GM23338 (cell line): ENCODE measurements around the gene PARL. TPM values are rescaled to one million over a fixed set of nuclear protein-coding genes. Genes with fewer than 3 reads are reported as not detected.

Experiments
- ATAC-seq: fragments of 200-7000 bp; cut with Tn5 transposase; 3 replicates; pipeline ENCODE4 v1.9.1; 2020
- DNase-seq: peaks from one replicate; pipeline ENCODE4 v3.0.0-alpha.2; 2015; ENCODE audit warnings: low spot score
- H2AFZ ChIP-seq: fragments of 200-600 bp; sonication (generic); 2 replicates; pipeline ENCODE4 v1.8.0; 2016; ENCODE audit warnings: antibody characterized with exemption, mild to moderate bottlenecking, moderate library complexity
- H3F3A ChIP-seq: fragments of 200-600 bp; sonication (generic); replicated peaks from 2 replicates; pipeline ENCODE4 v1.8.0; 2017; ENCODE audit warnings: antibody characterized with exemption, mixed run types, low read depth
- H3K27ac ChIP-seq: fragments of 200-600 bp; sonication (generic); 2 replicates; pipeline ENCODE4 v1.6.1; 2016; ENCODE audit warnings: low read depth
- H3K27me3 ChIP-seq: fragments of 200-600 bp; sonication (generic); 2 replicates; pipeline ENCODE4 v1.8.0; 2016; ENCODE audit warnings: mild to moderate bottlenecking, mixed run types, moderate library complexity; ENCODE audit not compliant: insufficient read depth
- H3K36me3 ChIP-seq: fragments of 200-600 bp; sonication (generic); 2 replicates; pipeline ENCODE4 v1.8.0; 2016; ENCODE audit warnings: mild to moderate bottlenecking; ENCODE audit not compliant: insufficient read depth
- H3K4me1 ChIP-seq: fragments of 200-600 bp; sonication (generic); 2 replicates; pipeline ENCODE4 v1.8.0; 2016; ENCODE audit warnings: mild to moderate bottlenecking, moderate library complexity; ENCODE audit not compliant: insufficient read depth
- H3K4me2 ChIP-seq: fragments of 200-600 bp; sonication (generic); 2 replicates; pipeline ENCODE4 v1.7.1; 2017; ENCODE audit warnings: mixed run types
- H3K4me3 ChIP-seq: fragments of 200-600 bp; sonication (generic); 2 replicates; pipeline ENCODE4 v1.6.1; 2016; ENCODE audit warnings: mixed run types
- H3K79me2 ChIP-seq: fragments of 200-600 bp; sonication (generic); replicated peaks from 2 replicates; pipeline ENCODE4 v1.8.0; 2017; ENCODE audit warnings: mild to moderate bottlenecking; ENCODE audit not compliant: insufficient read depth
- H3K9me2 ChIP-seq: fragments of 200-600 bp; sonication (generic); 2 replicates; pipeline ENCODE4 v1.8.0; 2017; ENCODE audit not compliant: insufficient read depth
- H4K20me1 ChIP-seq: fragments of 200-600 bp; sonication (generic); replicated peaks from 2 replicates; pipeline ENCODE4 v1.8.0; 2017; ENCODE audit warnings: mild to moderate bottlenecking; ENCODE audit not compliant: insufficient read depth
- H3K27ac Mint-ChIP-seq: 2 replicates; pipeline ENCODE4 v1.8.0; 2020; ENCODE audit warnings: inconsistent platforms, mild to moderate bottlenecking, moderate library complexity, mixed read lengths
- H3K27me3 Mint-ChIP-seq: 3 replicates; pipeline ENCODE4 v1.8.0; 2022; ENCODE audit warnings: low read depth, mild to moderate bottlenecking, moderate library complexity, mixed read lengths, inconsistent platforms; ENCODE audit not compliant: insufficient read depth, poor library complexity
- H3K36me3 Mint-ChIP-seq: 3 replicates; pipeline ENCODE4 v1.8.0; 2021; ENCODE audit warnings: low read depth, mild to moderate bottlenecking, inconsistent platforms, moderate library complexity, mixed read lengths
- H3K4me1 Mint-ChIP-seq: 3 replicates; pipeline ENCODE4 v1.8.0; 2020; ENCODE audit warnings: mild to moderate bottlenecking, inconsistent platforms, mixed read lengths
- H3K4me3 Mint-ChIP-seq: 3 replicates; pipeline ENCODE4 v1.8.0; 2021; ENCODE audit warnings: moderate library complexity, mild to moderate bottlenecking, inconsistent platforms, mixed read lengths
- H3K9me3 Mint-ChIP-seq: 3 replicates; pipeline ENCODE4 v1.8.0; 2020; ENCODE audit warnings: moderate library complexity, mild to moderate bottlenecking, inconsistent platforms, mixed read lengths
- CREB1 ChIP-seq: fragments of 250-450 bp; sonication (Bioruptor Pico); IDR thresholded peaks from 2 replicates; pipeline ENCODE4 v1.5.0; 2020; ENCODE audit warnings: low read depth, mild to moderate bottlenecking, moderate library complexity
- EZH2 ChIP-seq: fragments of 200-600 bp; sonication (generic); IDR thresholded peaks from one replicate; pipeline ENCODE4 v1.8.0; 2017; ENCODE audit warnings: antibody characterized with exemption, mild to moderate bottlenecking, low read depth; ENCODE audit not compliant: unreplicated experiment
- EZH2phosphoT487 ChIP-seq: fragments of 200-600 bp; sonication (generic); IDR thresholded peaks from one replicate; pipeline ENCODE4 v1.8.1; 2018; ENCODE audit warnings: antibody characterized with exemption; ENCODE audit not compliant: unreplicated experiment
- JUNB ChIP-seq: IDR thresholded peaks from one replicate; pipeline ENCODE4 v1.6.1; 2016; ENCODE audit warnings: antibody characterized with exemption; ENCODE audit not compliant: unreplicated experiment
- NANOG ChIP-seq: IDR thresholded peaks from 2 replicates; pipeline ENCODE4 v1.6.1; 2016; ENCODE audit warnings: antibody characterized with exemption, borderline replicate concordance
- POLR2AphosphoS5 ChIP-seq: IDR thresholded peaks from 2 replicates; pipeline ENCODE4 v1.6.1; 2016; ENCODE audit warnings: antibody characterized with exemption, low read depth
- STAT1 ChIP-seq: IDR thresholded peaks from one replicate; pipeline ENCODE4 v1.6.1; 2016; ENCODE audit warnings: antibody characterized with exemption; ENCODE audit not compliant: unreplicated experiment
- ZNF114 ChIP-seq: fragments of 250-450 bp; sonication (Bioruptor Pico); IDR thresholded peaks from 2 replicates; pipeline ENCODE4 v1.5.0; 2020; ENCODE audit warnings: mild to moderate bottlenecking, moderate library complexity
- ZNF331 ChIP-seq: fragments of 250-450 bp; sonication (Bioruptor Pico); IDR thresholded peaks from 2 replicates; pipeline ENCODE4 v1.5.0; 2020; ENCODE audit warnings: low read depth, mild to moderate bottlenecking, moderate library complexity
- polyA plus RNA-seq: library from polyadenylated mRNA; unstranded; fragments of >200 nt; fragmentation: Nextera tagmentation; extraction: Ambion mirVana; gene quantifications from 2 replicates; pipeline ENCODE4 v1.2.1, GENCODE V29; 2016
- total RNA-seq: library from RNA; depleted of rRNA; stranded (reverse); fragments of >200 nt; shearing (Covaris generic); gene quantifications from 2 replicates; pipeline ENCODE4 v1.2.3, GENCODE V29; 2014
- TF ChIP-seq, protein P1 (sequence below): fragments of 250-450 bp; sonication (Bioruptor Pico); IDR thresholded peaks from 2 replicates; pipeline ENCODE4 v1.5.0; 2020; ENCODE audit warnings: mild to moderate bottlenecking, moderate library complexity
- TF ChIP-seq, protein P2 (sequence below): IDR thresholded peaks from one replicate; pipeline ENCODE4 v1.6.1; 2018; ENCODE audit warnings: antibody characterized with exemption; ENCODE audit not compliant: unreplicated experiment
- TF ChIP-seq, protein P3 (sequence below): IDR thresholded peaks from 2 replicates; pipeline ENCODE4 v1.6.1; 2016; ENCODE audit warnings: antibody characterized with exemption
- TF ChIP-seq, protein P4 (sequence below), 2 experiments: fragments of 200-600 bp in 1 of 2; sonication (generic) in 1 of 2; conservative IDR thresholded peaks; 2 replicates each; pipeline versions ENCODE4 v1.5.1 to v1.6.1; 2016 to 2017; ENCODE audit warnings: antibody characterized with exemption in 2 of 2, low read depth in 2 of 2, mild to moderate bottlenecking in 2 of 2, moderate library complexity in 1 of 2

Gene PARL
- total and polyA plus RNA-seq, 2 experiments from 2014 or later, result 67.5 to 78.7 TPM

DNA sequence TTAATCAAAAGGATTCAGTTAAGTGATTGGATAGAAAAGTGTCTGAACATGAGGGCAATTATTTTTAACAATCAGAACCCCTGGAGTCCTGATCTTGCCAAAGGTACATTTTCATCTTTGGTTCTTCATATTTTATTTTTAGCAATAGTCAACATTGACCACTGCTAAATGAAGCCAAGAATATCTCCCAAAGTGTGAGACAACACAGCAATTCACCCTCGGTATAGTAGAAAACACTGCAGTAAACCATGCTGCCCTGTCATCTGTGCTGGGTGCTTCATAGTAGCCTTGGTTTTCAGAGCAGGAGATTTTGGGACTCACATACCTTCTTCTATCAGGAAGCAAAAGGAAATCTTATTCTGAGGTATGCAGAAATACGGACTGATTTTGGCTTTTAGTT is 47.2 kb upstream of the PARL start:
- H3K27me3 ChIP-seq, result no peaks in the 10 kb centered on the region
- Mint-ChIP-seq H3K4me3 (no peak overlapping the region), H3K4me1 (no peaks in the 10 kb centered on the region), H3K9me3 (no peaks in the 10 kb centered on the region), H3K27ac (no peak overlapping the region), H3K27me3 (peaks cover 8% of the 10 kb centered on the region), H3K36me3 (peaks cover 26% of the 10 kb centered on the region)
- 0 out of 2 replicates have a peak, but pooled peaks cover 4% of the 10 kb centered on the region for H3K36me3 ChIP-seq
- no peaks in the 10 kb centered on the region for H3F3A ChIP-seq
- H3K4me2 ChIP-seq, result no peak overlapping the region
- no peak overlapping the region for H3K27ac ChIP-seq
- DNase-seq, result no peak
- H3K4me1 ChIP-seq, result no peaks in the 10 kb centered on the region
- no peak overlapping the region for H3K4me3 ChIP-seq
- ATAC-seq, result no peak
- H4K20me1 ChIP-seq, result no peaks in the 10 kb centered on the region; the same call in 1 of the 2 replicates
- TF ChIP-seq, protein P1, sequence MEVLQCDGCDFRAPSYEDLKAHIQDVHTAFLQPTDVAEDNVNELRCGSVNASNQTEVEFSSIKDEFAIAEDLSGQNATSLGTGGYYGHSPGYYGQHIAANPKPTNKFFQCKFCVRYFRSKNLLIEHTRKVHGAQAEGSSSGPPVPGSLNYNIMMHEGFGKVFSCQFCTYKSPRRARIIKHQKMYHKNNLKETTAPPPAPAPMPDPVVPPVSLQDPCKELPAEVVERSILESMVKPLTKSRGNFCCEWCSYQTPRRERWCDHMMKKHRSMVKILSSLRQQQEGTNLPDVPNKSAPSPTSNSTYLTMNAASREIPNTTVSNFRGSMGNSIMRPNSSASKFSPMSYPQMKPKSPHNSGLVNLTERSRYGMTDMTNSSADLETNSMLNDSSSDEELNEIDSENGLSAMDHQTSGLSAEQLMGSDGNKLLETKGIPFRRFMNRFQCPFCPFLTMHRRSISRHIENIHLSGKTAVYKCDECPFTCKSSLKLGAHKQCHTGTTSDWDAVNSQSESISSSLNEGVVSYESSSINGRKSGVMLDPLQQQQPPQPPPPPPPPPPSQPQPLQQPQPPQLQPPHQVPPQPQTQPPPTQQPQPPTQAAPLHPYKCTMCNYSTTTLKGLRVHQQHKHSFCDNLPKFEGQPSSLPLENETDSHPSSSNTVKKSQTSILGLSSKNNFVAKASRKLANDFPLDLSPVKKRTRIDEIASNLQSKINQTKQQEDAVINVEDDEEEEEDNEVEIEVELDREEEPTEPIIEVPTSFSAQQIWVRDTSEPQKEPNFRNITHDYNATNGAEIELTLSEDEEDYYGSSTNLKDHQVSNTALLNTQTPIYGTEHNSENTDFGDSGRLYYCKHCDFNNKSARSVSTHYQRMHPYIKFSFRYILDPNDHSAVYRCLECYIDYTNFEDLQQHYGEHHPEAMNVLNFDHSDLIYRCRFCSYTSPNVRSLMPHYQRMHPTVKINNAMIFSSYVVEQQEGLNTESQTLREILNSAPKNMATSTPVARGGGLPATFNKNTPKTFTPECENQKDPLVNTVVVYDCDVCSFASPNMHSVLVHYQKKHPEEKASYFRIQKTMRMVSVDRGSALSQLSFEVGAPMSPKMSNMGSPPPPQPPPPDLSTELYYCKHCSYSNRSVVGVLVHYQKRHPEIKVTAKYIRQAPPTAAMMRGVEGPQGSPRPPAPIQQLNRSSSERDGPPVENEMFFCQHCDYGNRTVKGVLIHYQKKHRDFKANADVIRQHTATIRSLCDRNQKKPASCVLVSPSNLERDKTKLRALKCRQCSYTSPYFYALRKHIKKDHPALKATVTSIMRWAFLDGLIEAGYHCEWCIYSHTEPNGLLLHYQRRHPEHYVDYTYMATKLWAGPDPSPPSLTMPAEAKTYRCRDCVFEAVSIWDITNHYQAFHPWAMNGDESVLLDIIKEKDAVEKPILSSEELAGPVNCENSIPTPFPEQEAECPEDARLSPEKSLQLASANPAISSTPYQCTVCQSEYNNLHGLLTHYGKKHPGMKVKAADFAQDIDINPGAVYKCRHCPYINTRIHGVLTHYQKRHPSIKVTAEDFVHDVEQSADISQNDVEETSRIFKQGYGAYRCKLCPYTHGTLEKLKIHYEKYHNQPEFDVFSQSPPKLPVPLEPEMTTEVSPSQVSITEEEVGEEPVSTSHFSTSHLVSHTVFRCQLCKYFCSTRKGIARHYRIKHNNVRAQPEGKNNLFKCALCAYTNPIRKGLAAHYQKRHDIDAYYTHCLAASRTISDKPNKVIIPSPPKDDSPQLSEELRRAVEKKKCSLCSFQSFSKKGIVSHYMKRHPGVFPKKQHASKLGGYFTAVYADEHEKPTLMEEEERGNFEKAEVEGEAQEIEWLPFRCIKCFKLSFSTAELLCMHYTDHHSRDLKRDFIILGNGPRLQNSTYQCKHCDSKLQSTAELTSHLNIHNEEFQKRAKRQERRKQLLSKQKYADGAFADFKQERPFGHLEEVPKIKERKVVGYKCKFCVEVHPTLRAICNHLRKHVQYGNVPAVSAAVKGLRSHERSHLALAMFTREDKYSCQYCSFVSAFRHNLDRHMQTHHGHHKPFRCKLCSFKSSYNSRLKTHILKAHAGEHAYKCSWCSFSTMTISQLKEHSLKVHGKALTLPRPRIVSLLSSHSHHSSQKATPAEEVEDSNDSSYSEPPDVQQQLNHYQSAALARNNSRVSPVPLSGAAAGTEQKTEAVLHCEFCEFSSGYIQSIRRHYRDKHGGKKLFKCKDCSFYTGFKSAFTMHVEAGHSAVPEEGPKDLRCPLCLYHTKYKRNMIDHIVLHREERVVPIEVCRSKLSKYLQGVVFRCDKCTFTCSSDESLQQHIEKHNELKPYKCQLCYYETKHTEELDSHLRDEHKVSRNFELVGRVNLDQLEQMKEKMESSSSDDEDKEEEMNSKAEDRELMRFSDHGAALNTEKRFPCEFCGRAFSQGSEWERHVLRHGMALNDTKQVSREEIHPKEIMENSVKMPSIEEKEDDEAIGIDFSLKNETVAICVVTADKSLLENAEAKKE (CRISPR knock-in tag), result no peak
- TF ChIP-seq NANOG (no peak), CREB1 (no peak), POLR2AphosphoS5 (no peak), EZH2phosphoT487 (no peak), STAT1 (no peak), ZNF114 (CRISPR knock-in tag) (no peak), ZNF331 (CRISPR knock-in tag) (no peak), EZH2 (no peak), JUNB (no peak)
- TF ChIP-seq, protein P2, sequence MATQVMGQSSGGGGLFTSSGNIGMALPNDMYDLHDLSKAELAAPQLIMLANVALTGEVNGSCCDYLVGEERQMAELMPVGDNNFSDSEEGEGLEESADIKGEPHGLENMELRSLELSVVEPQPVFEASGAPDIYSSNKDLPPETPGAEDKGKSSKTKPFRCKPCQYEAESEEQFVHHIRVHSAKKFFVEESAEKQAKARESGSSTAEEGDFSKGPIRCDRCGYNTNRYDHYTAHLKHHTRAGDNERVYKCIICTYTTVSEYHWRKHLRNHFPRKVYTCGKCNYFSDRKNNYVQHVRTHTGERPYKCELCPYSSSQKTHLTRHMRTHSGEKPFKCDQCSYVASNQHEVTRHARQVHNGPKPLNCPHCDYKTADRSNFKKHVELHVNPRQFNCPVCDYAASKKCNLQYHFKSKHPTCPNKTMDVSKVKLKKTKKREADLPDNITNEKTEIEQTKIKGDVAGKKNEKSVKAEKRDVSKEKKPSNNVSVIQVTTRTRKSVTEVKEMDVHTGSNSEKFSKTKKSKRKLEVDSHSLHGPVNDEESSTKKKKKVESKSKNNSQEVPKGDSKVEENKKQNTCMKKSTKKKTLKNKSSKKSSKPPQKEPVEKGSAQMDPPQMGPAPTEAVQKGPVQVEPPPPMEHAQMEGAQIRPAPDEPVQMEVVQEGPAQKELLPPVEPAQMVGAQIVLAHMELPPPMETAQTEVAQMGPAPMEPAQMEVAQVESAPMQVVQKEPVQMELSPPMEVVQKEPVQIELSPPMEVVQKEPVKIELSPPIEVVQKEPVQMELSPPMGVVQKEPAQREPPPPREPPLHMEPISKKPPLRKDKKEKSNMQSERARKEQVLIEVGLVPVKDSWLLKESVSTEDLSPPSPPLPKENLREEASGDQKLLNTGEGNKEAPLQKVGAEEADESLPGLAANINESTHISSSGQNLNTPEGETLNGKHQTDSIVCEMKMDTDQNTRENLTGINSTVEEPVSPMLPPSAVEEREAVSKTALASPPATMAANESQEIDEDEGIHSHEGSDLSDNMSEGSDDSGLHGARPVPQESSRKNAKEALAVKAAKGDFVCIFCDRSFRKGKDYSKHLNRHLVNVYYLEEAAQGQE, result no peak
- TF ChIP-seq, protein P3, sequence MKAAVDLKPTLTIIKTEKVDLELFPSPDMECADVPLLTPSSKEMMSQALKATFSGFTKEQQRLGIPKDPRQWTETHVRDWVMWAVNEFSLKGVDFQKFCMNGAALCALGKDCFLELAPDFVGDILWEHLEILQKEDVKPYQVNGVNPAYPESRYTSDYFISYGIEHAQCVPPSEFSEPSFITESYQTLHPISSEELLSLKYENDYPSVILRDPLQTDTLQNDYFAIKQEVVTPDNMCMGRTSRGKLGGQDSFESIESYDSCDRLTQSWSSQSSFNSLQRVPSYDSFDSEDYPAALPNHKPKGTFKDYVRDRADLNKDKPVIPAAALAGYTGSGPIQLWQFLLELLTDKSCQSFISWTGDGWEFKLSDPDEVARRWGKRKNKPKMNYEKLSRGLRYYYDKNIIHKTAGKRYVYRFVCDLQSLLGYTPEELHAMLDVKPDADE, result no peak
- TF ChIP-seq, protein P4, sequence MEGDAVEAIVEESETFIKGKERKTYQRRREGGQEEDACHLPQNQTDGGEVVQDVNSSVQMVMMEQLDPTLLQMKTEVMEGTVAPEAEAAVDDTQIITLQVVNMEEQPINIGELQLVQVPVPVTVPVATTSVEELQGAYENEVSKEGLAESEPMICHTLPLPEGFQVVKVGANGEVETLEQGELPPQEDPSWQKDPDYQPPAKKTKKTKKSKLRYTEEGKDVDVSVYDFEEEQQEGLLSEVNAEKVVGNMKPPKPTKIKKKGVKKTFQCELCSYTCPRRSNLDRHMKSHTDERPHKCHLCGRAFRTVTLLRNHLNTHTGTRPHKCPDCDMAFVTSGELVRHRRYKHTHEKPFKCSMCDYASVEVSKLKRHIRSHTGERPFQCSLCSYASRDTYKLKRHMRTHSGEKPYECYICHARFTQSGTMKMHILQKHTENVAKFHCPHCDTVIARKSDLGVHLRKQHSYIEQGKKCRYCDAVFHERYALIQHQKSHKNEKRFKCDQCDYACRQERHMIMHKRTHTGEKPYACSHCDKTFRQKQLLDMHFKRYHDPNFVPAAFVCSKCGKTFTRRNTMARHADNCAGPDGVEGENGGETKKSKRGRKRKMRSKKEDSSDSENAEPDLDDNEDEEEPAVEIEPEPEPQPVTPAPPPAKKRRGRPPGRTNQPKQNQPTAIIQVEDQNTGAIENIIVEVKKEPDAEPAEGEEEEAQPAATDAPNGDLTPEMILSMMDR (conservative IDR thresholded peaks at IDR 0.05; ENCODE audit: low read depth in 2 of 2), result no peak
- H3K9me2 ChIP-seq, result no peaks in the 10 kb centered on the region
- H3K79me2 ChIP-seq, result no peaks in the 10 kb centered on the region
- H2AFZ ChIP-seq, result no peak overlapping the region
